HEK293 (cell line): ENCODE data around the gene RASSF5.

Experiments
- CTCF ChIP-seq: fragments of 450-650 bp; formaldehyde crosslinking; IDR thresholded peaks from 2 replicates; pipeline ENCODE4 v1.5.1; 2016; ENCODE audit warnings: missing biosample characterization, missing genetic modification characterization
- ZNF157 ChIP-seq: fragments of 450-650 bp; formaldehyde crosslinking; IDR thresholded peaks from 2 replicates; pipeline ENCODE4 v1.5.1; 2016; ENCODE audit warnings: missing biosample characterization, missing genetic modification characterization
- ZNF274 ChIP-seq, 2 experiments: fragments of 200-500 bp in 1 of 2; fragments of 450-650 bp in 1 of 2; sonication (Bioruptor generic) in 1 of 2; formaldehyde crosslinking in 1 of 2; IDR thresholded peaks; 2 replicates each; pipeline versions ENCODE4 v1.5.1 to v1.6.1; 2014 to 2016; ENCODE audit warnings: borderline replicate concordance in 1 of 2, inconsistent platforms in 1 of 2, low read length in 1 of 2, missing biosample characterization in 1 of 2, missing genetic modification characterization in 1 of 2
- ZNF350 ChIP-seq: fragments of 450-650 bp; formaldehyde crosslinking; IDR thresholded peaks from 2 replicates; pipeline ENCODE4 v1.5.0; 2017; ENCODE audit warnings: missing biosample characterization, mild to moderate bottlenecking, missing genetic modification characterization
- ZNF426 ChIP-seq: fragments of 450-650 bp; formaldehyde crosslinking; IDR thresholded peaks from 2 replicates; pipeline ENCODE4 v1.5.1; 2017; ENCODE audit warnings: missing biosample characterization, missing genetic modification characterization, mild to moderate bottlenecking, inconsistent platforms, moderate library complexity
- ZNF513 ChIP-seq: fragments of 450-650 bp; IDR thresholded peaks from 2 replicates; pipeline ENCODE4 v1.5.1; 2018; ENCODE audit warnings: missing biosample characterization, missing genetic modification characterization

GRCh38 chr1:206578978-206579374, 71.6 kb downstream of the RASSF5 start:
- TF ChIP-seq ZNF350 = no peak
- TF ChIP-seq CTCF (tag by site-specific recombination) = no peak
- TF ChIP-seq ZNF274 (IDR thresholded peaks at IDR 0.05; ENCODE audit: low read length) = no peak
- no peak for TF ChIP-seq ZNF274 (tag by site-specific recombination; IDR thresholded peaks at IDR 0.05; ENCODE audit: borderline replicate concordance)
- TF ChIP-seq ZNF513 (tag by site-specific recombination) = no peak
- TF ChIP-seq ZNF157 (tag by site-specific recombination) = no peak
- TF ChIP-seq ZNF426 (tag by site-specific recombination) = no peak
